IMR-90 (cell line): ENCODE measurements around the gene FAAP20. TPM values are rescaled to one million over a fixed set of nuclear protein-coding genes. Genes with fewer than 3 reads are reported as not detected.

Experiments used
- ATAC-seq: fragments of 200-7000 bp; cut with Tn5 transposase; 2 replicates; pipeline ENCODE4 v1.9.1; 2020; ENCODE audit warnings: low read depth, mild to moderate bottlenecking, moderate library complexity
- BruUV-seq: library from RNA; stranded (reverse); fragments of 400-500 nt; replicated peaks from 2 replicates; lab custom pipeline; 2021; lab: Mats Ljungman, UMichigan
- CTCF ChIA-PET: fragments of 300-600 bp; formaldehyde crosslinking; extraction: SDS; loops from one replicate; lab custom pipeline; 2021; ENCODE audit warnings: antibody characterized with exemption; lab: Yijun Ruan, JAX
- POLR2A ChIA-PET: fragments of 300-600 bp; sonication (Branson Sonifier 250); formaldehyde crosslinking; loops from one replicate; lab custom pipeline; 2022; ENCODE audit warnings: antibody characterized with exemption; ENCODE audit not compliant: unreplicated experiment; lab: Charles Lee
- DNase-seq: peaks from one replicate; pipeline ENCODE4 v3.0.0; 2013
- H2AFZ ChIP-seq: replicated peaks from 2 replicates; pipeline ENCODE3; 2013; ENCODE audit warnings: low read length, mild to moderate bottlenecking; ENCODE audit not compliant: poor library complexity
- H2AK5ac ChIP-seq: 2 replicates; pipeline ENCODE4 v1.6.1; 2013; ENCODE audit warnings: low read depth, low read length, inconsistent platforms
- H2AK9ac ChIP-seq: replicated peaks from 2 replicates; pipeline ENCODE3; 2013; ENCODE audit warnings: mild to moderate bottlenecking, low read depth, low read length, moderate library complexity; ENCODE audit not compliant: poor library complexity
- H2BK120ac ChIP-seq: 2 replicates; pipeline ENCODE4 v1.6.1; 2013; ENCODE audit warnings: low read depth, low read length, inconsistent platforms
- H2BK15ac ChIP-seq: 3 replicates; pipeline ENCODE4 v1.6.1; 2013; ENCODE audit warnings: low read depth, low read length, inconsistent platforms
- H2BK20ac ChIP-seq: 2 replicates; pipeline ENCODE4 v1.6.1; 2013; ENCODE audit warnings: low read depth, mild to moderate bottlenecking, inconsistent platforms, low read length, moderate library complexity
- H2BK5ac ChIP-seq: 2 replicates; pipeline ENCODE4 v1.6.1; 2013; ENCODE audit warnings: mild to moderate bottlenecking, low read depth, low read length, inconsistent platforms; ENCODE audit not compliant: poor library complexity, severe bottlenecking
- H3K14ac ChIP-seq: replicated peaks from 2 replicates; pipeline ENCODE4 v1.6.1; 2013; ENCODE audit warnings: low read depth, low read length, inconsistent platforms
- H3K18ac ChIP-seq: 2 replicates; pipeline ENCODE4 v1.6.1; 2013; ENCODE audit warnings: low read depth, low read length, control low read depth
- H3K23ac ChIP-seq: 2 replicates; pipeline ENCODE4 v1.6.1; 2013; ENCODE audit warnings: low read depth, low read length, inconsistent platforms
- H3K27ac ChIP-seq: 2 replicates; pipeline ENCODE4 v1.5.1; 2013; ENCODE audit warnings: mild to moderate bottlenecking, control low read depth, low read length; ENCODE audit not compliant: insufficient read depth
- H3K27me3 ChIP-seq: 2 replicates; pipeline ENCODE4 v1.6.1; 2013; ENCODE audit warnings: low read length; ENCODE audit not compliant: control insufficient read depth, insufficient read depth
- H3K36me3 ChIP-seq: 2 replicates; pipeline ENCODE4 v1.6.1; 2013; ENCODE audit warnings: low read length, mixed read lengths; ENCODE audit not compliant: control insufficient read depth, insufficient read depth
- H3K4ac ChIP-seq: 2 replicates; pipeline ENCODE4 v1.6.1; 2013; ENCODE audit warnings: low read depth, low read length, inconsistent platforms
- H3K4me1 ChIP-seq: 2 replicates; pipeline ENCODE4 v1.6.1; 2013; ENCODE audit warnings: low read length, mixed read lengths; ENCODE audit not compliant: control insufficient read depth, insufficient read depth
- H3K4me2 ChIP-seq: 2 replicates; pipeline ENCODE4 v1.6.1; 2013; ENCODE audit warnings: low read depth, mild to moderate bottlenecking, control low read depth, low read length, moderate library complexity
- H3K4me3 ChIP-seq: 2 replicates; pipeline ENCODE4 v1.5.1; 2013; ENCODE audit warnings: low read depth, mild to moderate bottlenecking, control low read depth, low read length, moderate library complexity; ENCODE audit not compliant: insufficient read depth
- H3K56ac ChIP-seq: 2 replicates; pipeline ENCODE4 v1.6.1; 2013; ENCODE audit warnings: low read length, inconsistent platforms; ENCODE audit not compliant: insufficient read depth; ENCODE audit errors: extremely low read depth
- H3K79me1 ChIP-seq, 2 experiments: 2 replicates each; pipeline ENCODE4 v1.6.1; 2013; ENCODE audit warnings: low read length in 2 of 2, inconsistent platforms in 1 of 2, low read depth in 1 of 2
- H3K9ac ChIP-seq: 2 replicates; pipeline ENCODE4 v1.6.1; 2013; ENCODE audit warnings: low read depth, low read length, control low read depth
- H3K9me1 ChIP-seq: 2 replicates; pipeline ENCODE4 v1.6.1; 2013; ENCODE audit warnings: low read length, inconsistent platforms; ENCODE audit not compliant: insufficient read depth
- H3K9me3 ChIP-seq: 2 replicates; pipeline ENCODE4 v1.6.1; 2013; ENCODE audit warnings: low read length; ENCODE audit not compliant: control insufficient read depth, insufficient read depth
- H4K20me1 ChIP-seq: 2 replicates; pipeline ENCODE4 v1.6.1; 2013; ENCODE audit warnings: low read length, inconsistent platforms; ENCODE audit not compliant: insufficient read depth
- H4K5ac ChIP-seq: 2 replicates; pipeline ENCODE4 v1.6.1; 2013; ENCODE audit warnings: mild to moderate bottlenecking, low read depth, low read length, control low read depth
- H4K8ac ChIP-seq, 2 experiments: 2 replicates each; pipeline ENCODE4 v1.6.1; 2013; ENCODE audit warnings: low read depth in 2 of 2, low read length in 2 of 2, control low read depth in 1 of 2, inconsistent platforms in 1 of 2
- H4K91ac ChIP-seq: 2 replicates; pipeline ENCODE4 v1.6.1; 2013; ENCODE audit warnings: low read depth, low read length, inconsistent platforms; ENCODE audit not compliant: insufficient read depth
- BHLHE40 ChIP-seq: fragments of 150-350 bp; IDR thresholded peaks from 2 replicates; pipeline ENCODE4 v1.6.1; 2016; ENCODE audit warnings: mild to moderate bottlenecking, low read depth, low read length
- CEBPB ChIP-seq: IDR thresholded peaks from 2 replicates; pipeline ENCODE4 v1.6.1; 2012; ENCODE audit warnings: low read depth, low read length, improper control_type of control experiment
- CHD1 ChIP-seq: IDR thresholded peaks from 2 replicates; pipeline ENCODE4 v1.6.1; 2012; ENCODE audit warnings: low read depth, low read length, improper control_type of control experiment
- MAZ ChIP-seq: IDR thresholded peaks from 2 replicates; pipeline ENCODE4 v1.6.1; 2012; ENCODE audit warnings: low read depth, mild to moderate bottlenecking, low read length, improper control_type of control experiment, moderate library complexity, borderline replicate concordance
- MXI1 ChIP-seq: IDR thresholded peaks from 2 replicates; pipeline ENCODE4 v1.6.1; 2012; ENCODE audit warnings: low read depth, mild to moderate bottlenecking, low read length, moderate library complexity, borderline replicate concordance
- RAD21 ChIP-seq: IDR thresholded peaks from 2 replicates; pipeline ENCODE4 v1.6.1; 2012; ENCODE audit warnings: low read length, improper control_type of control experiment
- SMC3 ChIP-seq: fragments of 150-350 bp; IDR thresholded peaks from 2 replicates; pipeline ENCODE4 v1.6.1; 2016; ENCODE audit warnings: low read depth, mild to moderate bottlenecking, antibody characterized with exemption, low read length, moderate library complexity
- USF2 ChIP-seq: fragments of 150-350 bp; IDR thresholded peaks from 2 replicates; pipeline ENCODE4 v1.6.1; 2017; ENCODE audit warnings: mild to moderate bottlenecking, antibody characterized with exemption, low read length, low read depth
- WGBS, 2 experiments: methylation state at CpG; one replicate each; pipeline versions ENCODE4 v1.1.5 to v1.1.7; 2013; ENCODE audit warnings: missing lambda C conversion rate in 2 of 2; ENCODE audit not compliant: insufficient read length in 1 of 2; ENCODE audit errors: extremely low coverage in 2 of 2; 5-methylcytosine and 5-hydroxymethylcytosine counted together
- dilution Hi-C: fragments of 300-500 bp; cut with HindIII; formaldehyde crosslinking; loops from one replicate; pipeline ENCODE4 v1.14.3; 2018; ENCODE audit warnings: low sequenced_read_pairs; ENCODE audit not compliant: unreplicated experiment
- in situ Hi-C: fragments of 300-500 bp; cut with MboI; formaldehyde crosslinking; loops from 3 replicates; pipeline ENCODE4 v1.14.3; 2019; ENCODE audit warnings: low sequenced_read_pairs, inconsistent platforms, mixed read lengths
- intact Hi-C: fragments of 100-400 bp; cut with micrococcal nuclease; formaldehyde crosslinking; loops from 2 replicates; pipeline ENCODE4 v1.10.0; 2022
- polyA plus RNA-seq, 3 experiments: library from polyadenylated mRNA; depleted of rRNA; stranded (reverse); fragments of >200 nt; gene quantifications; 2 replicates each; pipeline ENCODE4 v1.2.3, GENCODE V29; 2012; ENCODE audit warnings: low replicate concordance in 1 of 3
- total RNA-seq: library from RNA; depleted of rRNA; stranded (reverse); fragments of >200 nt; gene quantifications from 2 replicates; pipeline ENCODE4 v1.2.3, GENCODE V29; 2012
- TF ChIP-seq, protein P1 (sequence below): fragments of 150-350 bp; IDR thresholded peaks from 2 replicates; pipeline ENCODE4 v1.6.1; 2016; ENCODE audit warnings: low read depth, mild to moderate bottlenecking, low read length, moderate library complexity, borderline replicate concordance
- TF ChIP-seq, protein P2 (sequence below): conservative IDR thresholded peaks from 2 replicates; pipeline ENCODE4 v1.5.1; 2012; ENCODE audit warnings: mild to moderate bottlenecking, low read depth, low read length, improper control_type of control experiment

The FAAP20 gene
- total and polyA plus RNA-seq, 2 of the 4 experiments (the other 2 are of a cell fraction), result 6.5 to 31.5 TPM

GRCh38 chr1:2233997-2234761, 39.6 kb upstream of the FAAP20 start:
- no TSS peak for BruUV-seq
- Histone ChIP-seq H2AK9ac (peak overlapping the region; percentile 86), H3K9ac (peak overlapping the region; percentile 36), H3K9me3 (no peaks in the 10 kb centered on the region), H3K14ac (peak overlapping the region; percentile 52), H4K8ac (no peak overlapping the region), H2BK5ac (peak overlapping the region; percentile 49), H2BK15ac (no peak overlapping the region), H3K4me2 (peak overlapping the region; percentile 58), H3K23ac (peak overlapping the region; percentile 53), H3K79me1 (peaks cover 0 to 31% of the 10 kb centered on the region in 2 experiments; a peak in 2 of 4 replicates), H2AK5ac (peak overlapping the region; percentile 48), H2BK20ac (no peak overlapping the region; the same call in 1 of the 2 replicates), H4K91ac (peak overlapping the region; percentile 30; the same call in 1 of the 2 replicates), H2AFZ (no peak overlapping the region), H2BK120ac (peak overlapping the region; percentile 14; the same call in 1 of the 2 replicates), H4K5ac (no peak overlapping the region), H3K56ac (peak overlapping the region; percentile 50; the same call in 1 of the 2 replicates), H3K9me1 (peaks cover 18% of the 10 kb centered on the region), H3K18ac (no peak overlapping the region), H3K4me3 (no peak overlapping the region), H3K4me1 (peaks cover 46% of the 10 kb centered on the region), H3K36me3 (peaks cover 4% of the 10 kb centered on the region; the same call in 1 of the 2 replicates), H3K27ac (peak overlapping the region; percentile 74), H4K20me1 (peaks cover 99% of the 10 kb centered on the region), H3K27me3 (no peaks in the 10 kb centered on the region), H3K4ac (peak overlapping the region; percentile 73)
- peak; percentile 43 for ATAC-seq
- ChIA-PET CTCF (interaction anchor here (0.6 to 1.2 kb wide), 3 partner anchors 39 to 190 kb away, joined by 3 to 5 read pairs (median 4); partner anchors contain the start of gene FAAP20), POLR2A (interaction anchor here (0.7 kb wide), 1 partner anchor 25 kb away, joined by 9 read pairs; no protein-coding TSS in a partner anchor)
- intact Hi-C loops, result loop anchor here (2.0 to 5.0 kb wide), 2 partner anchors 43 to 57 kb away; no protein-coding TSS in a partner anchor
- in situ Hi-C loops, result loop anchor here (5.0 kb wide), 1 partner anchor 37 kb away; no protein-coding TSS in a partner anchor
- DNase-seq, result peak; percentile 87
- dilution Hi-C loops, result no loop called here
- TF ChIP-seq MAZ (no peak), BHLHE40 (no peak), RAD21 (no peak), CHD1 (no peak), USF2 (no peak), SMC3 (no peak), CEBPB (peak; percentile 99), MXI1 (peak; percentile 80; the same call in 1 of the 2 replicates)
- TF ChIP-seq, protein P1, sequence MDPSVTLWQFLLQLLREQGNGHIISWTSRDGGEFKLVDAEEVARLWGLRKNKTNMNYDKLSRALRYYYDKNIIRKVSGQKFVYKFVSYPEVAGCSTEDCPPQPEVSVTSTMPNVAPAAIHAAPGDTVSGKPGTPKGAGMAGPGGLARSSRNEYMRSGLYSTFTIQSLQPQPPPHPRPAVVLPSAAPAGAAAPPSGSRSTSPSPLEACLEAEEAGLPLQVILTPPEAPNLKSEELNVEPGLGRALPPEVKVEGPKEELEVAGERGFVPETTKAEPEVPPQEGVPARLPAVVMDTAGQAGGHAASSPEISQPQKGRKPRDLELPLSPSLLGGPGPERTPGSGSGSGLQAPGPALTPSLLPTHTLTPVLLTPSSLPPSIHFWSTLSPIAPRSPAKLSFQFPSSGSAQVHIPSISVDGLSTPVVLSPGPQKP, result no peak
- TF ChIP-seq, protein P2, sequence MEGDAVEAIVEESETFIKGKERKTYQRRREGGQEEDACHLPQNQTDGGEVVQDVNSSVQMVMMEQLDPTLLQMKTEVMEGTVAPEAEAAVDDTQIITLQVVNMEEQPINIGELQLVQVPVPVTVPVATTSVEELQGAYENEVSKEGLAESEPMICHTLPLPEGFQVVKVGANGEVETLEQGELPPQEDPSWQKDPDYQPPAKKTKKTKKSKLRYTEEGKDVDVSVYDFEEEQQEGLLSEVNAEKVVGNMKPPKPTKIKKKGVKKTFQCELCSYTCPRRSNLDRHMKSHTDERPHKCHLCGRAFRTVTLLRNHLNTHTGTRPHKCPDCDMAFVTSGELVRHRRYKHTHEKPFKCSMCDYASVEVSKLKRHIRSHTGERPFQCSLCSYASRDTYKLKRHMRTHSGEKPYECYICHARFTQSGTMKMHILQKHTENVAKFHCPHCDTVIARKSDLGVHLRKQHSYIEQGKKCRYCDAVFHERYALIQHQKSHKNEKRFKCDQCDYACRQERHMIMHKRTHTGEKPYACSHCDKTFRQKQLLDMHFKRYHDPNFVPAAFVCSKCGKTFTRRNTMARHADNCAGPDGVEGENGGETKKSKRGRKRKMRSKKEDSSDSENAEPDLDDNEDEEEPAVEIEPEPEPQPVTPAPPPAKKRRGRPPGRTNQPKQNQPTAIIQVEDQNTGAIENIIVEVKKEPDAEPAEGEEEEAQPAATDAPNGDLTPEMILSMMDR, result no peak
- 21% methylated on average over 15 of the region's 27 CpGs; no CpG with 5 or more reads in 1 of the 2 experiments for WGBS, 2 experiments
